Measurements from ENCODE around the gene TRPC3. TPM values are rescaled to one million over a fixed set of nuclear protein-coding genes. Genes with fewer than 3 reads are reported as not detected.

Gene TRPC3
- total RNA-seq, 1 donor from 2014 or later: 0.82 TPM

DNA sequence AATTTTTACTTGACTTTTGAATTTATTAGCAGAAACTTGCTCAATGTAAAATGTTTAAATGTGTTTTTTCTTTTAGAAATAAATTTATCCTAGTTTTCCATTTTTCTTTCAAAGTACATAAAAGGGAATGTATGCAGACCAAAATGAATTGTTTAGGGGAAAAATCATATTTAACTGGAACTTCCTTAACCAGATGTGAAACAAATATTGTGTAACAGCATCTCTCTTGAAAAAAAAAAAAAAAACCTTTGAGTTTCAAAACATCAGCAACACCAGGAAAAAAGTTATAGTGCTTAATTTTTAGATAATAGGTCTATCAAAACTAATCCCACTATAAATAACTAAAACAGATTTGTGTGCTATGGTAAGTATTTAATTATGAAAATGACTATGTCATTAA lies 113.7 kb downstream of the TRPC3 start:
- H3K9me3 Mint-ChIP-seq: no peaks in the 10 kb centered on the region

GRCh38 chr4:121829511-121829910 lies 122.3 kb downstream of the TRPC3 start:
- TF ChIP-seq, protein P1, sequence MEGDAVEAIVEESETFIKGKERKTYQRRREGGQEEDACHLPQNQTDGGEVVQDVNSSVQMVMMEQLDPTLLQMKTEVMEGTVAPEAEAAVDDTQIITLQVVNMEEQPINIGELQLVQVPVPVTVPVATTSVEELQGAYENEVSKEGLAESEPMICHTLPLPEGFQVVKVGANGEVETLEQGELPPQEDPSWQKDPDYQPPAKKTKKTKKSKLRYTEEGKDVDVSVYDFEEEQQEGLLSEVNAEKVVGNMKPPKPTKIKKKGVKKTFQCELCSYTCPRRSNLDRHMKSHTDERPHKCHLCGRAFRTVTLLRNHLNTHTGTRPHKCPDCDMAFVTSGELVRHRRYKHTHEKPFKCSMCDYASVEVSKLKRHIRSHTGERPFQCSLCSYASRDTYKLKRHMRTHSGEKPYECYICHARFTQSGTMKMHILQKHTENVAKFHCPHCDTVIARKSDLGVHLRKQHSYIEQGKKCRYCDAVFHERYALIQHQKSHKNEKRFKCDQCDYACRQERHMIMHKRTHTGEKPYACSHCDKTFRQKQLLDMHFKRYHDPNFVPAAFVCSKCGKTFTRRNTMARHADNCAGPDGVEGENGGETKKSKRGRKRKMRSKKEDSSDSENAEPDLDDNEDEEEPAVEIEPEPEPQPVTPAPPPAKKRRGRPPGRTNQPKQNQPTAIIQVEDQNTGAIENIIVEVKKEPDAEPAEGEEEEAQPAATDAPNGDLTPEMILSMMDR (conservative IDR thresholded peaks at IDR 0.05): no peak
- no peaks in the 10 kb centered on the region for H3K9me3 Mint-ChIP-seq
- H3K36me3 Mint-ChIP-seq (ENCODE audit: low read depth): no peaks in the 10 kb centered on the region
- no peaks in the 10 kb centered on the region for H3K4me1 Mint-ChIP-seq
- DNase-seq (ENCODE audit: low read depth, low spot score): no peak
- H3K27me3 Mint-ChIP-seq (ENCODE audit: low read depth): no peaks in the 10 kb centered on the region
- H3K27ac Mint-ChIP-seq (ENCODE audit: unreplicated experiment): no peak overlapping the region
- H3K4me3 Mint-ChIP-seq: no peak overlapping the region

More for the DNA sequence above, 113.7 kb downstream of the TRPC3 start:
- peaks cover 10% of the 10 kb centered on the region for H3K36me3 Mint-ChIP-seq (ENCODE audit: low read depth)
- no peaks in the 10 kb centered on the region for H3K27me3 Mint-ChIP-seq (ENCODE audit: low read depth)
- H3K4me3 Mint-ChIP-seq: no peak overlapping the region
- H3K4me1 Mint-ChIP-seq: no peaks in the 10 kb centered on the region
- DNase-seq (ENCODE audit: low read depth, low spot score): no peak
- TF ChIP-seq, protein P1 (conservative IDR thresholded peaks at IDR 0.05): no peak
- H3K27ac Mint-ChIP-seq (ENCODE audit: unreplicated experiment): no peak overlapping the region

Other genes starting within 250 kb of the TRPC3 start
- gene SMIM43, start 186.9 kb downstream of the TRPC3 start, total RNA-seq: 0.25 and 0.51 TPM in 2 replicates
- gene EXOSC9, start 150.7 kb downstream of the TRPC3 start, total RNA-seq: 58.8 and 64.4 TPM in 2 replicates
- gene CCNA2, start 128.2 kb downstream of the TRPC3 start, total RNA-seq: 85.2 and 85.3 TPM in 2 replicates
- 26.4 and 26.9 TPM in 2 replicates for gene BBS7, start 81.6 kb downstream of the TRPC3 start, total RNA-seq
- 37.6 and 37.7 TPM in 2 replicates for gene BLTP1, start 200.3 kb upstream of the TRPC3 start, total RNA-seq

Measured in neural crest cell (in vitro differentiated cells).